Activated T-cell treated with anti-CD3 and anti-CD28 coated beads, Interleukin-2, amount 50 U/mL, for 72 hours (primary cell): ENCODE measurements around the gene MALSU1. TPM values are rescaled to one million over a fixed set of nuclear protein-coding genes. Genes with fewer than 3 reads are reported as not detected.

Source experiments
- ATAC-seq, 2 donors: fragments of 150-1000 bp; cut with Tn5 transposase; replicated peaks in 1 of 2; 2 replicates each; pipeline ENCODE4 v1.10.0; 2021; ENCODE audit warnings: moderate library complexity in 2 of 2, mild to moderate bottlenecking in 1 of 2
- DNase-seq, 2 donors: peaks; one replicate each; pipeline ENCODE4 v3.0.0; 2021 to 2022; ENCODE audit warnings: mixed read lengths in 1 of 2
- H3K27ac Mint-ChIP-seq: one replicate; pipeline ENCODE4 v1.8.0; 2022; ENCODE audit warnings: mild to moderate bottlenecking, moderate library complexity, mixed read lengths
- H3K27me3 Mint-ChIP-seq: one replicate; pipeline ENCODE4 v1.8.0; 2022; ENCODE audit warnings: low read depth, mixed read lengths
- H3K36me3 Mint-ChIP-seq, 2 donors: one replicate each; pipeline ENCODE4 v1.8.0; 2022; ENCODE audit warnings: mixed read lengths in 2 of 2, mild to moderate bottlenecking in 1 of 2; ENCODE audit not compliant: insufficient read depth in 2 of 2
- H3K4me1 Mint-ChIP-seq: one replicate; pipeline ENCODE4 v1.8.0; 2022; ENCODE audit warnings: low read depth, mixed read lengths
- H3K4me3 Mint-ChIP-seq, 2 donors: one replicate each; pipeline ENCODE4 v1.8.0; 2022; ENCODE audit warnings: mild to moderate bottlenecking in 2 of 2, mixed read lengths in 2 of 2, moderate library complexity in 2 of 2
- H3K9me3 Mint-ChIP-seq, 2 donors: one replicate each; pipeline ENCODE4 v1.8.0; 2022; ENCODE audit warnings: mixed read lengths in 2 of 2
- total RNA-seq, 2 donors: library from RNA; stranded (reverse); gene quantifications; one replicate each; pipeline ENCODE4 v1.2.3, GENCODE V29; 2022

MALSU1 gene
- 10 to 100 TPM; 62.6 to 63.8 TPM for total RNA-seq

- H3K36me3 Mint-ChIP-seq: peaks cover 16 to 19% of the 10 kb centered on the region in 2 donors
- DNase-seq: peak; percentile 98
- peak within 1 kb of the TSS; percentile 72 for H3K27ac Mint-ChIP-seq
- peak; percentile 99 to 100 for ATAC-seq
- peaks cover 44% of the 10 kb centered on the region for H3K4me1 Mint-ChIP-seq
- H3K9me3 Mint-ChIP-seq: peaks cover 4 to 5% of the 10 kb centered on the region in 2 donors
- H3K4me3 Mint-ChIP-seq: peak within 1 kb of the TSS; percentile 84 to 91
- peaks cover 6% of the 10 kb centered on the region for H3K27me3 Mint-ChIP-seq
These were observed at the start of gene MALSU1 for GRCh38 chr7:23298885-23299769. Gene MALSU1, plus strand, starts transcription at chr7:23299339. Its CDS starts 14 bp downstream, at chr7:23299353.

DNA sequence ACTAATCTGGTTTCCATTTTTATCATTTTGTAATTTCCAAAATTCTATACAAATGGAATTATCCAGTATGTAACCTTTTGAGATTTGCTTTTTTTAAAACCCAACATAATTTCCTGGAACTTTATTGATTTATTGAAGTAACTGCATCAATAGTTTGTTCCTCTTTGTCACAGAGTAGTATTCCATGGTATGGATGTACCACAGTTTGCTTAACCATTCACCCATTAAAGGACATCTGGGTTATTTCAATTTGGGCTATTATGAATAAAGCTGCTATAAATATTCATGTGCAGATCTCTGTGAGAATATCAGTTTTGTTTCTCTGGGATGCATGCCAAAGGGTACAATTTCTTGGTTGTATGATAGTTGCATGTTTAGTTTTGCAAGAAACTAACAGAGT lies 49.7 kb upstream of the MALSU1 start:
- H3K27me3 Mint-ChIP-seq: peaks cover 69% of the 10 kb centered on the region
- no peak overlapping the region for H3K27ac Mint-ChIP-seq
- peaks cover 5% of the 10 kb centered on the region for H3K4me1 Mint-ChIP-seq
- DNase-seq (no peak), ATAC-seq (no peak)
- no peak overlapping the region for H3K4me3 Mint-ChIP-seq
- peaks cover 1 to 2% of the 10 kb centered on the region in 2 donors for H3K9me3 Mint-ChIP-seq
- peaks cover 3% of the 10 kb centered on the region in 2 donors for H3K36me3 Mint-ChIP-seq

- no peaks in the 10 kb centered on the region for H3K4me1 Mint-ChIP-seq
- H3K4me3 Mint-ChIP-seq: no peak overlapping the region
- DNase-seq (no peak), ATAC-seq (no peak)
- H3K27me3 Mint-ChIP-seq: peaks cover 59% of the 10 kb centered on the region
- no peak overlapping the region for H3K27ac Mint-ChIP-seq
- peaks cover 3% of the 10 kb centered on the region in 2 donors for H3K36me3 Mint-ChIP-seq
- peaks cover 1 to 2% of the 10 kb centered on the region in 2 donors for H3K9me3 Mint-ChIP-seq
These were observed 45.0 kb upstream of the MALSU1 start for GRCh38 chr7:23254051-23254681.

GRCh38 chr7:23256731-23257130 lies 42.4 kb upstream of the MALSU1 start:
- peaks cover 36% of the 10 kb centered on the region for H3K27me3 Mint-ChIP-seq
- no peaks in the 10 kb centered on the region for H3K4me1 Mint-ChIP-seq
- ATAC-seq (no peak), DNase-seq (no peak)
- peaks cover under 1 to 1% of the 10 kb centered on the region in 2 donors for H3K9me3 Mint-ChIP-seq
- H3K36me3 Mint-ChIP-seq: peaks cover under 1% of the 10 kb centered on the region in 2 donors
- H3K4me3 Mint-ChIP-seq: no peak overlapping the region
- H3K27ac Mint-ChIP-seq: no peak overlapping the region

DNA sequence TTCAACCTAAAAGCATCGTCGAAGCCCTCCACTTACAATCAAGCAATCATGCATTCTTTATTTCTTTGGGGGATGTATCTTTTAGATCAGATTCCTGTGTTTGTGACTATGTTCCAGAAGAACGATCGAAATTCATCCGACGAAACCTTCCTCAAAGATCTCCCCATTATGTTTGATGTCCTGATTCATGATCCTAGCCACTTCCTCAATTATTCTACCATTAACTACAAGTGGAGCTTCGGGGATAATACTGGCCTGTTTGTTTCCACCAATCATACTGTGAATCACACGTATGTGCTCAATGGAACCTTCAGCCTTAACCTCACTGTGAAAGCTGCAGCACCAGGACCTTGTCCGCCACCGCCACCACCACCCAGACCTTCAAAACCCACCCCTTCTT lies 38.8 kb upstream of the MALSU1 start:
- no peak overlapping the region for H3K27ac Mint-ChIP-seq
- ATAC-seq (no peak), DNase-seq (no peak)
- peaks cover 7% of the 10 kb centered on the region for H3K4me1 Mint-ChIP-seq
- peaks cover 20% of the 10 kb centered on the region for H3K27me3 Mint-ChIP-seq
- H3K9me3 Mint-ChIP-seq: no peaks in the 10 kb centered on the region
- no peak overlapping the region for H3K4me3 Mint-ChIP-seq
- H3K36me3 Mint-ChIP-seq: no peaks in the 10 kb centered on the region

DNA sequence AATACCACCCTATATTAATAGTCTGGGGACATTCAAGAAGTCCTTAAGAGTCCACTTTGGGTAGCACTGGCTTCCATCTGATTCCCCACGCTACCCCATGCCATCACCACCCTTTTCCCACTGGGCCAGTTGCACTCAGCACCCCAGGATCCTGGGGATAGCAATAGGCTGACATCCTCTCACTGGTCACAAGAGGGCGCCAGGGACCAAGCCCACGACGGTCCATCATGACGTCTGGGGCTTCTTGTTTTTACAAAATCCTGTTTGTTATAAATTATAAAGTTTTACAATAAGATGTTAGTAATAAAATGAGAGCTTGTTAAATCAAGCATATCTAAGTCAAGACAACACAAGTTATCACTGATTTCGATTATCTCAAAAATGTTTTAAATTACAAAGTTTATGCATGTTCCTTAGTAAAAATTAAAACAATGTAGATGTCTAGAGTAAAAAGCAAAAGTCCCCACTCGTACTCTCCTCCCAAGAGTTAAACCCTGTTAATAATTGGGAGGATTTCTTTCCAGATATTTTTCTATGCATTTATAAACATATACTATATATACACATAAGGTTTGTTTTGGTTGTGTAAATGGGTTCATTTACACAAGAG lies 37.2 kb upstream of the MALSU1 start:
- H3K27me3 Mint-ChIP-seq: peaks cover 17% of the 10 kb centered on the region
- H3K4me1 Mint-ChIP-seq: peaks cover 9% of the 10 kb centered on the region
- no peak overlapping the region for H3K4me3 Mint-ChIP-seq
- no peaks in the 10 kb centered on the region for H3K36me3 Mint-ChIP-seq
- no peak overlapping the region for H3K27ac Mint-ChIP-seq
- DNase-seq (peak; percentile 62 to 68), ATAC-seq (peak; percentile 86)
- H3K9me3 Mint-ChIP-seq: no peaks in the 10 kb centered on the region

DNA sequence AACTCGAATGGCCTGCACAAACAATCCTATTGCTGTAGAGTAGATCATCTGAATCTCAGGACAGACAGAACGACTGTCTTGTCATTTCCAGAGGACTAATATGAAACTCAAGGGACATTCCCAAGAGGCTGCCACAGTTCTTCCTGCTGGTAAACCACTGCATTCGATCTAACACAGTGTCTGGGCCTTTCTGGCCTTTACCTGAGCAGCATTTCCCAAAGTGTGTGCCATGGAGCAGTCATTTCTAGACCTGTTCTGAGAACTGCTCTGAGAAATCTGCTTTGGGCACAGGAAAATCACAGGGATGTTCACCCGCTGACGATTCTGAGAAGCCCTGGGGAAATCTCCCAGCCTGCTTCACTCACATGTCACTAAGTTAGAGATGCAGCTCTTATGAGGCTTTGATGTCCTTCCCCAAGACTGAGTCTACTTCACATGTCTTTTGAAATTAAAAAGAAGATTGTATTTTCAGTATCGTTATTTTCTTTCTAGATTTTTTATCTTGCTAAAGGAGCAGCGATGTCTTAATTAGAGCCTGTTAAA lies 34.2 kb upstream of the MALSU1 start:
- ATAC-seq: peak; percentile 44 to 66
- H3K27ac Mint-ChIP-seq: no peak overlapping the region
- H3K9me3 Mint-ChIP-seq: no peaks in the 10 kb centered on the region
- no peaks in the 10 kb centered on the region for H3K36me3 Mint-ChIP-seq
- H3K4me3 Mint-ChIP-seq: peak overlapping the region in 1 of 2 donors; percentile 22
- no peak for DNase-seq
- H3K27me3 Mint-ChIP-seq: peaks cover 5% of the 10 kb centered on the region
- H3K4me1 Mint-ChIP-seq: peaks cover 9% of the 10 kb centered on the region

GRCh38 chr7:23266918-23267317 lies 32.2 kb upstream of the MALSU1 start:
- ATAC-seq (no peak), DNase-seq (no peak)
- Mint-ChIP-seq H3K4me3 (no peak overlapping the region), H3K27me3 (peaks cover 18% of the 10 kb centered on the region), H3K4me1 (peaks cover 9% of the 10 kb centered on the region), H3K36me3 (no peaks in the 10 kb centered on the region), H3K27ac (no peak overlapping the region), H3K9me3 (no peaks in the 10 kb centered on the region)

DNA sequence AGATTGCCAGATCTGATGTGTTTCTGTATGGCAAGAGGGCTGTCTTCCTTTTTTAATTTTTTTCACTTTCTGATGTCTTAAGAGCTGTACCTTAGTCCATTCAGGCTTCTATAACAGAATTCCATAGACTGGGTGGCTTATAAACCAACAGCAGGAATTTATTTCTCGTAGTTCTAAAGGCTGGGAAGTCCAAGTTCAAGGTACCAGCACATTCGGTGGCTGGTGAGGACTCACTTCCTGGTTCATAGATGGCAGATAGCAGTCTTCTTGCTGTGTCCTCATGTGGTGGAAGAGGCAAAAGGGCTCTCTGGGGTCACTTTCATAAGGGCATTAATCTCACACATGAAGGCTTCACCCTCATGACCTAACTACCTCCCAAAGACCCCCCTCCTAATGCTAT lies 31.8 kb upstream of the MALSU1 start:
- Mint-ChIP-seq H3K27me3 (peaks cover 22% of the 10 kb centered on the region), H3K4me1 (peaks cover 9% of the 10 kb centered on the region), H3K27ac (no peak overlapping the region), H3K4me3 (no peak overlapping the region), H3K9me3 (no peaks in the 10 kb centered on the region), H3K36me3 (no peaks in the 10 kb centered on the region)
- DNase-seq (no peak), ATAC-seq (no peak)

DNA sequence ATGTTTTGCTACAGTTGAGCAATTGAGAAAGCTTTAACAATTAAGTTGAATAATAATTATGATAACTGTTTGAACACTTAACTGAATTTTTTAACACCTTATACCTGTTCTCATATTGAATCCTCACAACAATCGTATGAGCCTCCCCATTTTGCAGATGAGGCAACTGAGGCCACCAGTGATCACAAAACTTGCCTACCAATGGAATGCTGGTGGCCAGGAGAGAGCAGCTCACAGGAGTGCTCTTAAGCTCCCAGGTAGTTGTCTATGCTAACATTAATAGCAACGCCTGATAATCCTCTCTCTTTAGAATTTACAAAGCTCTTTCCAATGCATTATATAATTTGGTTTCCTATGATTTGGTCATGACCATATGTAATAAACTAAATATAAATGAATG lies 31.0 kb upstream of the MALSU1 start:
- no peak for DNase-seq
- no peak overlapping the region for H3K4me3 Mint-ChIP-seq
- no peak for ATAC-seq
- no peaks in the 10 kb centered on the region for H3K9me3 Mint-ChIP-seq
- peaks cover 28% of the 10 kb centered on the region for H3K27me3 Mint-ChIP-seq
- no peak overlapping the region for H3K27ac Mint-ChIP-seq
- no peaks in the 10 kb centered on the region for H3K36me3 Mint-ChIP-seq
- peaks cover 9% of the 10 kb centered on the region for H3K4me1 Mint-ChIP-seq

DNA sequence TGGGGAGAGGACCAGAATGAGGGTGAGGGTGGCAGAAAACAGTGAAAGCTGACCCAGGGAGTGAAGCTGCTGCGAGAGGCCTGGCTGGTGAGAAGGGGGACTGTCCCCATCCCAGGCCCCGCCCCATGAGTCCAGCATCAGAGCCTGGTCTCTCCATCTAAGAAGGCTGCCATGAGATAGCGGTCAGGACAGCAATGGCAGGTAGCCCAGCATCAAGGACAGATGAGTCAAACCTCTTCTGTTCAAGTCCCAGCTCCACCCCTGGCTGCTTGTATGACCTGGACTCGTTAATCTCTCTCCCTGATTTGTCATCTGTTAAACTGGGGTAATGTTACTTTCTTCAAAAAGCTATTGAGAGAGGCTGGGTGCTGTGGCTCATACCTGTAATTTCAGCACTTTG lies 30.4 kb upstream of the MALSU1 start:
- peaks cover 28% of the 10 kb centered on the region for H3K27me3 Mint-ChIP-seq
- ATAC-seq: no peak

DNA sequence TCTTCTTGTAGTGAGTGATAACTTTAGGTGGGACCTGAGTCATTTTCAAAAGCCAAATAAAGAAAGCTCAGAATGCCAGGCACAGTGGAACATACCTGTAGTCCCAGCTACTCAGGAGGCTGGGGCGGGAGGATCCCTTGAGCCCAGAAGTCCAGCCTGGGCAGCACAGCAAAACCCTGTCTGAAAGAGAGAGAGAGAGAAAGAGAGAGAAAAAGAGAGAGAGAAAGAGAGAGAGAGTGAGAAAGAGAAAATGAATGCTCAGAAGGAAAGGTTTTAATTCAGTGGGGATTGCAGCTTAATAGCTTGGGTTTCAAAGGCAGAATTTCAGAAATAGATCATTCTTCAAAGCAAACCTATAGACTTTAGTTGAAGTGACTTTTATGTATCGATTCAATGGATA lies 26.9 kb upstream of the MALSU1 start:
- no peak for DNase-seq
- H3K27ac Mint-ChIP-seq: no peak overlapping the region
- peaks cover 7% of the 10 kb centered on the region for H3K4me1 Mint-ChIP-seq
- no peak for ATAC-seq
- H3K9me3 Mint-ChIP-seq: no peaks in the 10 kb centered on the region
- H3K36me3 Mint-ChIP-seq: no peaks in the 10 kb centered on the region
- peaks cover 28% of the 10 kb centered on the region for H3K27me3 Mint-ChIP-seq
- H3K4me3 Mint-ChIP-seq: peak overlapping the region; percentile 40 to 65

More for the DNA sequence above, 30.4 kb upstream of the MALSU1 start:
- no peaks in the 10 kb centered on the region for H3K9me3 Mint-ChIP-seq
- no peak overlapping the region for H3K4me3 Mint-ChIP-seq
- no peak overlapping the region for H3K27ac Mint-ChIP-seq
- H3K36me3 Mint-ChIP-seq: no peaks in the 10 kb centered on the region
- DNase-seq: no peak
- peaks cover 15% of the 10 kb centered on the region for H3K4me1 Mint-ChIP-seq

GRCh38 chr7:23273141-23273599 lies 26.0 kb upstream of the MALSU1 start:
- no peaks in the 10 kb centered on the region for H3K36me3 Mint-ChIP-seq
- no peaks in the 10 kb centered on the region for H3K9me3 Mint-ChIP-seq
- peak; percentile 97 to 99 for ATAC-seq
- H3K4me1 Mint-ChIP-seq: peaks cover 7% of the 10 kb centered on the region
- DNase-seq: peak; percentile 90 to 92
- peak overlapping the region; percentile 65 to 88 for H3K4me3 Mint-ChIP-seq
- H3K27me3 Mint-ChIP-seq: peaks cover 28% of the 10 kb centered on the region
- peak overlapping the region; percentile 41 for H3K27ac Mint-ChIP-seq
